ENCODE data around the gene HIGD1C. TPM values are rescaled to one million over a fixed set of nuclear protein-coding genes. Genes with fewer than 3 reads are reported as not detected.

HIGD1C gene
- total RNA-seq, 4 donors from 2014 or later = not detected

- H3K27me3 ChIP-seq = no peaks in the 10 kb centered on the region
- peaks cover 0 to 12% of the 10 kb centered on the region in 2 donors for H3K4me1 ChIP-seq
- H3K27ac ChIP-seq = no peak overlapping the region
- TF ChIP-seq POLR2A (IDR thresholded peaks at IDR 0.05) (no peak), CTCF (IDR thresholded peaks at IDR 0.05) (no peak)
- H3K9me3 ChIP-seq = no peaks in the 10 kb centered on the region
- H3K36me3 ChIP-seq = no peaks in the 10 kb centered on the region
- intact Hi-C loops (cut with DNase I) = no loop called here
- WGBS, 2 donors = 96 to 99% methylated on average over 4 of the region's 4 CpGs
- DNase-seq = no peak
- H3K4me3 ChIP-seq (replicated peaks in 1 of 3) = no peak overlapping the region
Measured at GRCh38 chr12:50961708-50962107, 9.4 kb downstream of the HIGD1C start.

- peaks cover 0 to 9% of the 10 kb centered on the region in 2 donors for H3K4me1 ChIP-seq
- H3K36me3 ChIP-seq = no peaks in the 10 kb centered on the region
- 67 to 78% methylated on average over 1 of the region's 1 CpG for WGBS, 2 donors
- no peak for TF ChIP-seq CTCF (IDR thresholded peaks at IDR 0.05)
- no peak for TF ChIP-seq POLR2A (IDR thresholded peaks at IDR 0.05)
- no peaks in the 10 kb centered on the region for H3K9me3 ChIP-seq
- intact Hi-C loops (cut with DNase I) = no loop called here
- H3K27me3 ChIP-seq = no peaks in the 10 kb centered on the region
- DNase-seq = no peak
- no peak overlapping the region for H3K27ac ChIP-seq
- H3K4me3 ChIP-seq (replicated peaks in 1 of 3) = no peak overlapping the region
Measured at GRCh38 chr12:50964432-50964831, 12.1 kb downstream of the HIGD1C start.

GRCh38 chr12:50971946-50972345, 19.6 kb downstream of the HIGD1C start:
- DNase-seq = no peak
- Histone ChIP-seq H3K27me3 (no peaks in the 10 kb centered on the region), H3K36me3 (peaks cover 0 to 5% of the 10 kb centered on the region in 2 donors), H3K4me1 (no peaks in the 10 kb centered on the region), H3K27ac (no peak overlapping the region), H3K9me3 (no peaks in the 10 kb centered on the region), H3K4me3 (replicated peaks in 1 of 3) (no peak overlapping the region)
- intact Hi-C loops (cut with DNase I) = no loop called here
- no peak for TF ChIP-seq POLR2A (IDR thresholded peaks at IDR 0.05)
- TF ChIP-seq CTCF (IDR thresholded peaks at IDR 0.05) = no peak

GRCh38 chr12:50979369-50980052, 27.2 kb downstream of the HIGD1C start:
- WGBS, 2 donors = 43 to 45% methylated on average over 6 of the region's 6 CpGs
- Histone ChIP-seq H3K36me3 (no peaks in the 10 kb centered on the region), H3K4me3 (replicated peaks in 1 of 3) (no peak overlapping the region), H3K9me3 (no peaks in the 10 kb centered on the region), H3K27me3 (no peaks in the 10 kb centered on the region), H3K4me1 (peaks cover 12 to 22% of the 10 kb centered on the region in 2 donors), H3K27ac (peak overlapping the region; percentile 37 to 64 (median 64))
- TF ChIP-seq POLR2A (IDR thresholded peaks at IDR 0.05) (no peak), CTCF (IDR thresholded peaks at IDR 0.05) (no peak)
- peak; percentile 19 to 45 for DNase-seq
- intact Hi-C loops (cut with DNase I) = loop anchor here (5.0 kb wide), 1 partner anchor 52 kb away; a partner anchor contains a TSS

GRCh38 chr12:50980545-50980944, 28.2 kb downstream of the HIGD1C start:
- Histone ChIP-seq H3K36me3 (no peaks in the 10 kb centered on the region), H3K4me1 (peaks cover 19 to 31% of the 10 kb centered on the region in 2 donors), H3K4me3 (replicated peaks in 1 of 3) (no peak overlapping the region), H3K27ac (peak overlapping the region in 2 of 3 donors; percentile 21 to 64), H3K27me3 (no peaks in the 10 kb centered on the region), H3K9me3 (no peaks in the 10 kb centered on the region)
- 94 to 96% methylated on average over 2 of the region's 2 CpGs for WGBS, 2 donors
- no peak for DNase-seq
- intact Hi-C loops (cut with DNase I) = loop anchor here (5.0 kb wide), 1 partner anchor 53 kb away; a partner anchor contains a TSS
- TF ChIP-seq CTCF (IDR thresholded peaks at IDR 0.05) = no peak
- no peak for TF ChIP-seq POLR2A (IDR thresholded peaks at IDR 0.05)

All from thyroid gland (tissue), 4 donors.